ENCODE results near the gene ARPC5. TPM values are rescaled to one million over a fixed set of nuclear protein-coding genes. Genes with fewer than 3 reads are reported as not detected.

ARPC5 gene
- total and polyA plus RNA-seq, 2 of the 8 experiments (the other 6 are each of a cell fraction or from before 2014, with no cell fraction given): 24.0 to 60.8 TPM

DNA sequence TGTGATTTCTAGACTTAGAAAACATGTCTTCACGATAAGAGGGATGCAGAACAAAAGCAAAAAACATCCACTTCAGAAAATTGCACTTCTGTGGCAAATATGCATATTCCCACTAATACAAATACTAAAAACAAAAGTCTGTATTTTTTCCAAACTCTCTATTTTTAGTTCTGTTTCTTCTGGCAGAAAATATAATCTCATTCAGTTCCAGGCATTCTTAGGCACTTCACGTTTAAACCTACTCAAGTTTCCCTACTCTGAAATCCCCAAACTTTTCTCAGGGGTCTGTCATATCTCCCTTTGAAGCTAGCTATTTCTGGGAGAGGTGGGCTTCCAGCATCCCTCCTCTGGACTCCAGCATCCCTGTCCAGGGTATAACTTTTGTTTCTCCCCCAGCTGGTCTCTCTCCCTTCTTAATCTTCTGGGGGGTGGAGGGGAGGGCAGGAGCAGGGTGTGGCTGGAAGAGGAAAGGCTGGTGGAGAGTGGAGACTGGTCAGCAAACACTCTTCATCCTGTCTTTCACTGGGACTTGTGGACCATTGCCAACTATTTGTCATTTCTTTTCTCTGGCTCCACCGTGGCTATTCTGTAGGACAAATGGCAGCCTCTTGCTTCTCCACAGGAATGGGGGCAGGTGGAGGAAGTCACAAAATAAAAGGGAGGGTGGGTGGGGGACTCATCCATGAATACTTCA, 25.7 kb downstream of the ARPC5 start (continued):
- TF ChIP-seq ASH2L (IDR thresholded peaks at IDR 0.05; ENCODE audit: low read length): no peak
